Loucy (cell line): ENCODE measurements around the gene CASQ1.

Source experiments
- H2AFZ ChIP-seq: fragments of 200-600 bp; sonication (generic); 2 replicates; pipeline ENCODE4 v1.6.0; 2016; ENCODE audit warnings: antibody characterized with exemption, mild to moderate bottlenecking, low read length, moderate library complexity
- H3F3A ChIP-seq: fragments of 200-600 bp; 2 replicates; pipeline ENCODE4 v1.6.0; 2016; ENCODE audit warnings: antibody characterized with exemption, low read depth, mild to moderate bottlenecking
- H3K27me3 ChIP-seq: fragments of 200-600 bp; sonication (generic); 2 replicates; pipeline ENCODE4 v1.6.1; 2014; ENCODE audit warnings: low read length, mild to moderate bottlenecking; ENCODE audit not compliant: insufficient read depth, poor library complexity, severe bottlenecking
- H3K36me3 ChIP-seq: fragments of 200-600 bp; sonication (generic); 2 replicates; pipeline ENCODE4 v1.6.1; 2016; ENCODE audit warnings: low read length; ENCODE audit not compliant: insufficient read depth
- H3K4me1 ChIP-seq: fragments of 200-600 bp; sonication (generic); 2 replicates; pipeline ENCODE4 v1.5.1; 2014; ENCODE audit warnings: low read length, mild to moderate bottlenecking; ENCODE audit not compliant: insufficient read depth, poor library complexity, severe bottlenecking
- H3K4me2 ChIP-seq: fragments of 200-600 bp; sonication (generic); 2 replicates; pipeline ENCODE4 v1.6.0; 2014; ENCODE audit warnings: antibody characterized with exemption, low read length, low read depth, mild to moderate bottlenecking; ENCODE audit not compliant: poor library complexity, severe bottlenecking
- H3K4me3 ChIP-seq: fragments of 200-600 bp; sonication (generic); 2 replicates; pipeline ENCODE4 v1.5.1; 2014; ENCODE audit warnings: low read length, mild to moderate bottlenecking, mixed read lengths; ENCODE audit not compliant: poor library complexity, severe bottlenecking
- H3K79me2 ChIP-seq: fragments of 200-600 bp; sonication (generic); 2 replicates; pipeline ENCODE4 v1.6.1; 2014; ENCODE audit warnings: low read length; ENCODE audit not compliant: insufficient read depth
- H3K9ac ChIP-seq: fragments of 200-600 bp; sonication (generic); 2 replicates; pipeline ENCODE4 v1.6.0; 2014; ENCODE audit warnings: mild to moderate bottlenecking, low read depth, low read length, moderate library complexity; ENCODE audit not compliant: poor library complexity, severe bottlenecking
- H3K9me2 ChIP-seq: fragments of 200-600 bp; sonication (generic); replicated peaks from 2 replicates; pipeline ENCODE4 v1.6.1; 2016; ENCODE audit warnings: low read depth, low read length, mixed read lengths
- H3K9me3 ChIP-seq: fragments of 200-600 bp; sonication (generic); 2 replicates; pipeline ENCODE4 v1.6.1; 2014; ENCODE audit warnings: mild to moderate bottlenecking, antibody characterized with exemption, low read length, low read depth; ENCODE audit not compliant: insufficient read depth
- H4K20me1 ChIP-seq: fragments of 200-600 bp; sonication (generic); 2 replicates; pipeline ENCODE4 v1.6.0; 2014; ENCODE audit warnings: antibody characterized with exemption, low read length, mild to moderate bottlenecking; ENCODE audit not compliant: insufficient read depth, poor library complexity, severe bottlenecking
- CTCF ChIP-seq: fragments of 200-600 bp; sonication (generic); conservative IDR thresholded peaks from 2 replicates; pipeline ENCODE4 v1.5.1; 2014; ENCODE audit warnings: mild to moderate bottlenecking, antibody characterized with exemption, low read length
- EZH2phosphoT487 ChIP-seq: fragments of 200-600 bp; IDR thresholded peaks from 2 replicates; pipeline ENCODE4 v1.6.1; 2018; ENCODE audit warnings: antibody characterized with exemption, mild to moderate bottlenecking, moderate library complexity, borderline replicate concordance

Gene CASQ1

GRCh38 chr1:160208557-160209320, 18.4 kb downstream of the CASQ1 start:
- Histone ChIP-seq H3K79me2 (peaks cover 14% of the 10 kb centered on the region), H3K27me3 (no peaks in the 10 kb centered on the region), H4K20me1 (peaks cover 5% of the 10 kb centered on the region), H3K4me1 (peaks cover 32% of the 10 kb centered on the region), H3K4me3 (no peak overlapping the region), H2AFZ (no peak overlapping the region), H3F3A (no peaks in the 10 kb centered on the region), H3K9me3 (no peaks in the 10 kb centered on the region), H3K4me2 (no peak overlapping the region), H3K36me3 (peaks cover 20% of the 10 kb centered on the region; the same call in 1 of the 2 replicates), H3K9me2 (no peaks in the 10 kb centered on the region), H3K9ac (no peak overlapping the region)
- TF ChIP-seq EZH2phosphoT487, result no peak
- no peak for TF ChIP-seq CTCF

GRCh38 chr1:160209321-160210046, 19.1 kb downstream of the CASQ1 start:
- Histone ChIP-seq H2AFZ (no peak overlapping the region), H4K20me1 (peaks cover 5% of the 10 kb centered on the region), H3K27me3 (no peaks in the 10 kb centered on the region), H3K4me1 (peaks cover 29% of the 10 kb centered on the region), H3K4me2 (no peak overlapping the region), H3F3A (no peaks in the 10 kb centered on the region), H3K9me3 (no peaks in the 10 kb centered on the region), H3K9me2 (no peaks in the 10 kb centered on the region), H3K9ac (no peak overlapping the region), H3K4me3 (no peak overlapping the region), H3K79me2 (peaks cover 14% of the 10 kb centered on the region), H3K36me3 (peaks cover 28% of the 10 kb centered on the region; the same call in 1 of the 2 replicates)
- TF ChIP-seq EZH2phosphoT487 (no peak), CTCF (no peak)

DNA sequence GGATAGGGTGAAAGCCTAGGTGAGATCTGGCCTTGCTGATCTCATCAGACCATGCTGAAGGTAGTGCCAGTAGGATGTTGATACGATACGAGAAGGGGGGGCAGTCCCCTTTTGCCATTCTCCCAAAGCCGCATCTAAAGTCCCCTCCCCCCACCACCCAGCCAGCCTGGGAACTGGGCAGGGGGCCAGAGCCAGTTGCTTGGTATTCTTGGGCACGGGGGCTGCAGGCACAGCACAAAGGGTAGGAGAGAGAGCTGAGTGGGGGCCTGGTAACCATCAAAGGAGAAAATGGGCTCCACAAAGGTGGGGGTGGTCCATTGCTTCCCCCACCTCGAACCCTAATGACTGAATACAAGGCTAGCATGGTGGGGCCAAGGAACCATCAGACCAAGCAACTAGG, 20.2 kb downstream of the CASQ1 start:
- H3K27me3 ChIP-seq, result no peaks in the 10 kb centered on the region
- peaks cover 5% of the 10 kb centered on the region for H4K20me1 ChIP-seq
- TF ChIP-seq EZH2phosphoT487 (no peak), CTCF (no peak)
- no peak overlapping the region for H3K4me3 ChIP-seq
- H3K4me1 ChIP-seq, result peaks cover 24% of the 10 kb centered on the region
- H3K9me2 ChIP-seq, result no peaks in the 10 kb centered on the region
- no peak overlapping the region for H2AFZ ChIP-seq
- no peaks in the 10 kb centered on the region for H3F3A ChIP-seq
- no peak overlapping the region for H3K4me2 ChIP-seq
- H3K36me3 ChIP-seq, result peaks cover 37% of the 10 kb centered on the region; the same call in 1 of the 2 replicates
- no peaks in the 10 kb centered on the region for H3K9me3 ChIP-seq
- peaks cover 11% of the 10 kb centered on the region for H3K79me2 ChIP-seq
- H3K9ac ChIP-seq, result no peak overlapping the region
